Measurements from ENCODE around the gene TCF4. TPM values are rescaled to one million over a fixed set of nuclear protein-coding genes. Genes with fewer than 3 reads are reported as not detected.

Gene TCF4
- total RNA-seq, 1 experiment from 2014 or later = 93.7 TPM

DNA sequence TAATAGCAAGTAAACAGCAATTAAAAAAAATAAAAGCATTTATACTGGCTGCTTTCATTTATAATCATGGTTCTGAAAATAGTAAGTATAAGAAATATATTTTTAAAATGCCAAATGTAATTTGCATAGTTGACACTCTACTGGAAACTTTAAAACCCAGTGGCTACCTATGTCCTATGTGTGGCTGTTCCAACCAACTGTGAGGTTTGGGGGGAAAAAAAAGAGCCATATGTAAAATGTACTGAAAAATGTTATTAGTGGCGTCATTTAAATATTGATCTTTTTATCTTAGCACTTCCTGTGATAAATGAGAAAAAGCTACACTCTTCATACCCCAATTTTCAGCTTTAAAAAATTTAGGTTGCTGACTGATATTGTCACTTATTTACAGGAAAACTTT, 270.7 kb downstream of the TCF4 start:
- H3K4me1 ChIP-seq = no peaks in the 10 kb centered on the region
- CTCF ChIA-PET = no interaction called here
- H3K4me3 ChIP-seq (ENCODE audit: low read depth, low read length) = no peak overlapping the region
- Mint-ChIP-seq H3K36me3 (ENCODE audit: insufficient read depth, unreplicated experiment) (peaks cover 31% of the 10 kb centered on the region), H3K9me3 (ENCODE audit: unreplicated experiment) (no peaks in the 10 kb centered on the region), H3K4me3 (ENCODE audit: unreplicated experiment) (no peak overlapping the region), H3K4me1 (ENCODE audit: low read depth, unreplicated experiment) (peaks cover 8% of the 10 kb centered on the region), H3K27me3 (ENCODE audit: insufficient read depth, unreplicated experiment) (no peaks in the 10 kb centered on the region), H3K27ac (ENCODE audit: unreplicated experiment) (no peak overlapping the region)
- H3K36me3 ChIP-seq (ENCODE audit: control insufficient read depth, insufficient read depth, low read length) = no peaks in the 10 kb centered on the region
- DNase-seq = no peak
- no peaks in the 10 kb centered on the region for H3K27me3 ChIP-seq (replicated peaks; ENCODE audit: control insufficient read depth, insufficient read depth, low read length)
- POLR2A ChIA-PET = no interaction called here
- intact Hi-C loops (cut with micrococcal nuclease; ENCODE audit: unreplicated experiment) = no loop called here
- H3K9me3 ChIP-seq = no peaks in the 10 kb centered on the region
- TF ChIP-seq, protein P1, sequence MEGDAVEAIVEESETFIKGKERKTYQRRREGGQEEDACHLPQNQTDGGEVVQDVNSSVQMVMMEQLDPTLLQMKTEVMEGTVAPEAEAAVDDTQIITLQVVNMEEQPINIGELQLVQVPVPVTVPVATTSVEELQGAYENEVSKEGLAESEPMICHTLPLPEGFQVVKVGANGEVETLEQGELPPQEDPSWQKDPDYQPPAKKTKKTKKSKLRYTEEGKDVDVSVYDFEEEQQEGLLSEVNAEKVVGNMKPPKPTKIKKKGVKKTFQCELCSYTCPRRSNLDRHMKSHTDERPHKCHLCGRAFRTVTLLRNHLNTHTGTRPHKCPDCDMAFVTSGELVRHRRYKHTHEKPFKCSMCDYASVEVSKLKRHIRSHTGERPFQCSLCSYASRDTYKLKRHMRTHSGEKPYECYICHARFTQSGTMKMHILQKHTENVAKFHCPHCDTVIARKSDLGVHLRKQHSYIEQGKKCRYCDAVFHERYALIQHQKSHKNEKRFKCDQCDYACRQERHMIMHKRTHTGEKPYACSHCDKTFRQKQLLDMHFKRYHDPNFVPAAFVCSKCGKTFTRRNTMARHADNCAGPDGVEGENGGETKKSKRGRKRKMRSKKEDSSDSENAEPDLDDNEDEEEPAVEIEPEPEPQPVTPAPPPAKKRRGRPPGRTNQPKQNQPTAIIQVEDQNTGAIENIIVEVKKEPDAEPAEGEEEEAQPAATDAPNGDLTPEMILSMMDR (IDR thresholded peaks at IDR 0.05; ENCODE audit: insufficient read depth in 1 of 2, low read depth in 1 of 2, low read length in 1 of 2, severe bottlenecking in 1 of 2, unreplicated experiment in 1 of 2) = no peak
- BruUV-seq (replicated peaks) = no TSS peak

DNA sequence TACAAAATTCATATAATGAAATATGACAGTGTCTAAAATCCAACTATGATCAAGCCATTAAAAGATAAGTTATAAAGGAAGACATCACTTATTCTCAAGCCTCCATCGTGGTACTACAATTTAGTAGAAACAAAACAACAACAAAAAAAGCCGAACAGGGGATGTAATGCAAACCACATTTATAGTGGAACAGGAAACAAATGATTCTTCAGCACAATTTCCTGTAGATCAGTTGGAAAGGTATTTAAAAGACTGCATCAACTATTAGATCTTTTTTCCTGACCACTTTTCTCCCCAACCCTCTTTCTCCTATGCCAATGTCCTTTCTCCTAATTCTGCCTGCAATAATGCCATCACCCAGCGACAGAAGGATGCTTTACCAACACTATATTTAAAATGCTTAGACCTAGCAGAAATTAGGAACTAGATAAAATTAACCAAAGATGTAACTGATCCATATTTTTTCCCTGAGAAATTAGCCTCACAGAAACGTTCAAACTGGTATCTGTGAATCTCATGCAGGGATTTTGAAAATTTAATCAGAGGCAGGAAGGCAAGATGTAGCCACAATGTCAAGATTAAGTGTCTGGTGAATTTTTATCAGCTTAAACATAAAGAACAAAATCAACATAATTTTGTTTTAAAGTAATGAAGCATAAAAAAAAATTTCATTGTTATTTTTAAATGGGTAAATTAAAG, 271.4 kb downstream of the TCF4 start:
- no peaks in the 10 kb centered on the region for H3K9me3 Mint-ChIP-seq (ENCODE audit: unreplicated experiment)
- CTCF ChIA-PET = no interaction called here
- no peak overlapping the region for H3K27ac Mint-ChIP-seq (ENCODE audit: unreplicated experiment)
- POLR2A ChIA-PET = no interaction called here
- H3K4me1 Mint-ChIP-seq (ENCODE audit: low read depth, unreplicated experiment) = peaks cover 8% of the 10 kb centered on the region
- H3K36me3 Mint-ChIP-seq (ENCODE audit: insufficient read depth, unreplicated experiment) = peaks cover 28% of the 10 kb centered on the region
- no peak overlapping the region for H3K4me3 ChIP-seq (ENCODE audit: low read depth, low read length)
- no peaks in the 10 kb centered on the region for H3K27me3 Mint-ChIP-seq (ENCODE audit: insufficient read depth, unreplicated experiment)
- intact Hi-C loops (cut with micrococcal nuclease; ENCODE audit: unreplicated experiment) = no loop called here
- DNase-seq = no peak
- TF ChIP-seq, protein P1 (IDR thresholded peaks at IDR 0.05; ENCODE audit: insufficient read depth in 1 of 2, low read depth in 1 of 2, low read length in 1 of 2, severe bottlenecking in 1 of 2, unreplicated experiment in 1 of 2) = no peak
- no TSS peak for BruUV-seq (replicated peaks)
- H3K4me3 Mint-ChIP-seq (ENCODE audit: unreplicated experiment) = no peak overlapping the region
- no peaks in the 10 kb centered on the region for H3K9me3 ChIP-seq
- H3K36me3 ChIP-seq (ENCODE audit: control insufficient read depth, insufficient read depth, low read length) = no peaks in the 10 kb centered on the region
- H3K27me3 ChIP-seq (replicated peaks; ENCODE audit: control insufficient read depth, insufficient read depth, low read length) = no peaks in the 10 kb centered on the region
- H3K4me1 ChIP-seq = no peaks in the 10 kb centered on the region

DNA sequence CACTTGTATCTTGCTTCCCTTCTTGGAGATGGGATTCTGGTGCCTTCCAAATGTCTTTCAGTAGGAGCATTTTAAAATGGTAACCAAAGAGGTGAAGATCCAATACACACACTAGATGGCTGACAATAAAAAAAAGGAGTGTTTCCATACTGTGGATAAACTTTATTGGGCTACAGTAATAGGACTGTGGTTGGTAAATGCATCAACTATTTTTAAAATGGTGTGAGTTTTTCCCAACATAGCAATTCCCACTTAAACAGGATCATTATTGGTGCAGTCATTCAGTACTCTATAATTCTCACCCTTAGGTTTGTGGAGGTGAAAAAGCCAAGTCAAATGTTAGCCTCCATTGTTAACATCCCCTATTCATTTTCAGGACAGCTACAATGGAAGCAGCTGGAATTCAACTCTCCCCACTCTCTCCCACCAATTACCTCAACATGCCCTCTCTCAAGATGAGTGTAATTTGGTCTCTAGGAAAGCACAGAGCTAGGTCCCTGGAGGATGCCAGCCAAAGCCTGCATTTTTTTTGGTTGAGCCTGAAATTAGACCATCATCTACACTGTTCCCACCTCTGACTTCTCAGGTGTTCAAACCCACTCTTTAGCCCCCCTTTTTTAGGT, 273.3 kb downstream of the TCF4 start:
- Mint-ChIP-seq H3K9me3 (ENCODE audit: unreplicated experiment) (no peaks in the 10 kb centered on the region), H3K27me3 (ENCODE audit: insufficient read depth, unreplicated experiment) (no peaks in the 10 kb centered on the region), H3K27ac (ENCODE audit: unreplicated experiment) (no peak overlapping the region), H3K4me1 (ENCODE audit: low read depth, unreplicated experiment) (no peaks in the 10 kb centered on the region), H3K36me3 (ENCODE audit: insufficient read depth, unreplicated experiment) (peaks cover 19% of the 10 kb centered on the region), H3K4me3 (ENCODE audit: unreplicated experiment) (no peak overlapping the region)
- Histone ChIP-seq H3K27me3 (replicated peaks; ENCODE audit: control insufficient read depth, insufficient read depth, low read length) (no peaks in the 10 kb centered on the region), H3K4me3 (ENCODE audit: low read depth, low read length) (no peak overlapping the region), H3K36me3 (ENCODE audit: control insufficient read depth, insufficient read depth, low read length) (no peaks in the 10 kb centered on the region), H3K9me3 (no peaks in the 10 kb centered on the region), H3K4me1 (no peaks in the 10 kb centered on the region)
- no peak for DNase-seq
- TF ChIP-seq, protein P1 (IDR thresholded peaks at IDR 0.05; ENCODE audit: insufficient read depth in 1 of 2, low read depth in 1 of 2, low read length in 1 of 2, severe bottlenecking in 1 of 2, unreplicated experiment in 1 of 2) = no peak
- CTCF ChIA-PET = no interaction called here
- POLR2A ChIA-PET = no interaction called here
- intact Hi-C loops (cut with micrococcal nuclease; ENCODE audit: unreplicated experiment) = no loop called here
- BruUV-seq (replicated peaks) = no TSS peak

Measured in Caco-2 (cell line).